A549 treated with AZD9567 at 1 μM for 4 hours (cell line): ENCODE results near the gene MIX23. TPM values are rescaled to one million over a fixed set of nuclear protein-coding genes. Genes with fewer than 3 reads are reported as not detected.

Experiments used
- total RNA-seq: library from RNA; stranded (reverse); fragments of 200-300 nt; extraction: Qiagen RNA extraction; gene quantifications from 5 replicates; pipeline ENCODE4 v1.2.3, GENCODE V29; 2022; ENCODE audit not compliant: insufficient read depth

MIX23 gene
- total RNA-seq = 45.8 to 79.8 TPM (median 46.6 TPM) in 5 replicates

GRCh38 chr3:122382888-122383666 is at the start of gene MIX23:
MIX23 (minus strand) TSS chr3:122383231; CDS start chr3:122383224, 7 bp downstream.

GRCh38 chr3:122415762-122416654 is 33.0 kb upstream of the MIX23 start, which contains the start of gene WDR5B:
WDR5B (minus strand) TSS chr3:122416062; CDS start chr3:122415528, 534 bp downstream.

GRCh38 chr3:122383771-122384697 is 1.0 kb upstream of the MIX23 start, which contains the start of gene FAM162A:
FAM162A (plus strand) TSS chr3:122384182; CDS start chr3:122384266, 84 bp downstream.

GRCh38 chr3:122324871-122325323 is 58.1 kb downstream of the MIX23 start, which contains the start of gene CSTA:
CSTA (plus strand) TSS chr3:122325248; CDS start chr3:122325293, 45 bp downstream.

Other genes with a start within 250 kb of the MIX23 start
- gene CASR, start 199.6 kb downstream of the MIX23 start, total RNA-seq = not detected in 5 replicates
- 0.58 to 1.3 TPM (median 0.91 TPM) in 4 of 5 replicates, not detected in the other for gene CSTA, start 58.0 kb downstream of the MIX23 start, total RNA-seq
- gene FAM162A, start 951 bp upstream of the MIX23 start, total RNA-seq = 31.7 to 37.2 TPM (median 33.1 TPM) in 5 replicates
- gene WDR5B, start 32.8 kb upstream of the MIX23 start, total RNA-seq = 2.7 to 4.1 TPM (median 3.7 TPM) in 5 replicates
- gene KPNA1, start 131.7 kb upstream of the MIX23 start, total RNA-seq = 58.1 to 86.3 TPM (median 66.9 TPM) in 5 replicates
- gene PARP9, start 181.1 kb upstream of the MIX23 start, total RNA-seq = 3.1 to 5.0 TPM (median 4.3 TPM) in 5 replicates
- 6.1 to 10.1 TPM (median 6.9 TPM) in 5 replicates for gene DTX3L, start 181.1 kb upstream of the MIX23 start, total RNA-seq
- gene PARP15, start 194.4 kb upstream of the MIX23 start, total RNA-seq = not detected in 5 replicates